HG03064 (cell line): Measurements from ENCODE around the gene EP400.

Source experiments
- ATAC-seq: cut with Tn5 transposase; IDR thresholded peaks from one replicate; pipeline ENCODE4 v1.9.1; 2021; ENCODE audit warnings: low read depth; ENCODE audit not compliant: unreplicated experiment

Gene EP400

DNA sequence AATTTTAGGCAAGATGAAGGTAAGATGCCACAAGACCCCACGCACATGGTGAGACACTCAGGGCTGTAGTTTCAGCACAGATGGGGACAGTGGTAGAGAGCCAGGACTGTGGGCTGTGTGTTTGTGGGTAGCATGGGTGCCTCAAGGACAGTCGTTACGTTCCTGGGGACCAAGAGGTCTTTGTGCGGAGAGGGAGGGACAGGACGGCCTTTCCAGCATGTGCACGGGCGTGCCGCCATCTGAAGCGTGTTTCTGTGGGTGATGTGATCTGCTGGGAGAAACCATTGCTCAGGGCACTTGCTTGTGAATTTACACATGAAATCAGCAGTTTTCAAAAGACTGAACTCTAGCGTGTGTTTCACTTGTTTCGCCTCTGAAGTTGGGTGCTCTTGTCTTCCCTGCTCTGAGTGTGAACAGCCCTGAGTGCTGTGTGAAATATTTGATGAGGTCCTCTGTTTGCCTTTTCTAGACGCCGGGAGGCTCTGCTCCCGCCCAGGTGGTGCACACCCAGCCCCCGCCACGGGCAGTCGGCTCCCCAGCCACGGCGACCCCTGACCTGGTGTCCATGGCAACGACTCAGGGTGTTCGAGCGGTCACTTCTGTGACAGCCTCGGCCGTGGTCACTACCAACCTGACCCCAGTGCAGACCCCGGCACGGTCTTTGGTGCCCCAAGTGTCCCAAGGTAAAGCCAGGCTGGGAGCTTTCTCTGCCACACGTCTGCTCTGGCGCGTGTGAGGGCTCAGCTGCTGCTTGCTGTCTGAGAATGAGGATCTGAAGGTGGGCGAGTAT, 112.1 kb downstream of the EP400 start:
- no peak for ATAC-seq

DNA sequence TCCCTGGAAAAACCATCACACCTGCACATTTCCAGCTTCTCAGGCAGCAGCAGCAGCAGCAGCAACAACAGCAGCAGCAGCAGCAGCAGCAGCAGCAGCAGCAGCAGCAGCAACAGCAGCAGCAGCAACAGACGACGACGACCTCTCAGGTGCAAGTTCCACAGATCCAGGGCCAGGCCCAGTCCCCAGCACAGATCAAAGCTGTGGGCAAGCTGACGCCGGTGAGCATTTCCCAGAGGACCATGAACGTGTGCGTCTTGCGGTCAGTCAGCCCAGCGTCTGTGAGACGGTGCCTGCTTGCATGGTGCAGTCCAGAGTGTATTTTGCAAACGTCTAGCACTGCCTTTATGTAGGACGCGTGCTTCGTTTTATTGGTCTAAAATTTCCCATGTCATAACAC, 112.7 kb downstream of the EP400 start:
- no peak for ATAC-seq

DNA sequence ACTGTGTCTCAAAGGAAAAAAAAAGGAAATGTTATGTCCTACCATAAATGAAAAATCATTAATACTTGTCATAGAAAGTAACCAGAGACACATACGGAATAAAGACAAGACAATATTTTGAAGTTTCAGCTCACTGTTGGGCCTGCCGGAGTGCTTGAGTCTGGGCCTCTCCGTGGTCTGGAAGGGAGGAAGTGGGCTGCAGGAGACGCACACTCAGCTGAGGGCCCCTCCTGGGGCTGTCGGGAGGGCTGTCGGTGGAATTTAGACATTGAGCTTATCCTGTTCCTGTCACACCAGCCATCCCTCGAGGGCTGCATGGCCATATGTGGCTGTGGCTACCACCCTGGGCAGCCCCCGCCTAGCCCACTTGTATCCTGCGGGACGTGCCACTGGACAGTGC, 113.7 kb downstream of the EP400 start:
- no peak for ATAC-seq

DNA sequence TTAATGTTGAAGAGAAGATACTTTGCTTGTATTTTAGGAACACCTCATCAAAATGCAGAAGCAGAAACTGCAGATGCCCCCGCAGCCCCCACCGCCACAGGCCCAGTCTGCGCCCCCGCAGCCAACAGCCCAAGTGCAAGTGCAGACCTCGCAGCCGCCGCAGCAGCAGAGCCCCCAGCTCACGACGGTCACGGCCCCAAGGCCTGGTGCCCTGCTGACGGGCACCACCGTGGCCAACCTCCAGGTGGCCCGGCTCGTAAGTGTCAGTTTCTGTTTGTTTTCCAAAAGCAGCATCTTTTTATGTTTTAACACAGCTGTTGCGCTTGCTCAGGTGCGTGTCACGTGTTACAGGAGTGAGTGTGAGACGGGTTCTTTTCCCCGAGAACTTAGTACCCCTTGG, 114.9 kb downstream of the EP400 start:
- no peak for ATAC-seq

DNA sequence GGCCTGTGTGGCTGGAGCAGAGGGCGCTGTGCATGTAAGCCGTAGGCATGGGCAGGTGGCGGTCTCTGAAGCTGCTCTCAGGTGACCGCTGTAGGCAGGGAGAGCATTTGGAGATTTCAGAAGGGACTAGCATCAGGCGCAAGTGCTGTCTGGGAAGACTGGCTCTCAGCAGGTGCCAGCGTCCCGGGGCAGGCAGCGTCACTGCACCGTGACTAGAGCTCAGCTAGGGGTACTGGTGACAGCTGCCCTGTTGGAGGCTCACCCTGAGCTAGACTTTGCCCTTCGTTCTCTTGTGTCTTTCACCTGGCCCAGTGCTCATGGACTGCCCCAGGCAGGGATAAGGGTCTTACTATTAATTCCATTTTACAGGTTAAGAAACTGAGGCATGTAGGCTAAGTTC, 115.5 kb downstream of the EP400 start:
- ATAC-seq: no peak

DNA sequence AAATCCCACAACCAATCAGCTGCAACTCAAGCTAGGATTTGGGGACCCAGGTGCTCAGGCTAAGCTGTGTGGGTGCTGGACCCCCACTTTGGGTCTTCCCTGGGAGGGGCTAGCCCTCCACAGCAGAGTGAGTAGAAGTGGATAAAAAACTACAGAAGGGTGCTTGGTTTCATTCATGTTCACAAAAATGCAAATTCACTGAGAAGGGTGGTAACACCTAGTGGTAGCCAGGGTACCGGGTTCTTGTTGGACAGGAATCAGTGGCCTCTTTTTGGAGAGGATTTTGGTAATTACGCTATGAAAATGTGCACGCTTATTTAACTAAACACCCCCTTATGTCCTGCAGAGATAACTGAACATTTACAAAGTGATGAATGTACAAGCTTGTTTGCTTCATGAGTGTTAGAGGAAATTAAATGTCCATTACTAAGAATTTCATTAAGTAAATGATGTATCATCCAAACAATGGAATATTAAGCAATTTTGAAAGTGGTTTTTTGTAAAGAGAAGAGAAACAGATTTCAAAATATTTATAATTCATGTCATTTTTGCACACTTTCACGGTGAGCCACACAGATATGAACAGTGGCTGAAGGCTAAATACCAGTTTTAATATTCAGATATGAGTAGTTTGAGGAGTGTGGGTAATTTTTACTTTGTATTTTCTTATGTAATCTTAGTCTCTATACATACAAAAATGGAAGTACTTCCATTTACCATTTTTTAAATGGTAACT, 116.0 kb downstream of the EP400 start:
- ATAC-seq: peak; percentile 8

DNA sequence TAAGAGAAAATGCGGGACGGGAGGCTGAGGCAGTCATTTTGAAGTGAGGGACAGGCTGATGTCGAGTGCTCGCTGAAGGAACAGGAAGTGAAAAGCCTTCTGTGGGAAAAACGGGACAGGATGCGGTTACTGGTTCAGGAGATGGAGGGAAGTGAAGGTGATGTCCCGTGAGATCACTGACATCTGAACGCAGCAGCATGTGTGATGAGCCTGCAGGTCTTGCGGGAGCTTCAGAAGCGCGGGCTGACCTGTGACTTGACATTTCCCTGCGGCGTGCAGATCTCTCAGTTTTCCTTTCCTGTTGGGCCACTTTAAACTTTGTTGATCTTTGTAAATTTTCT, 116.6 kb downstream of the EP400 start:
- peak; percentile 39 for ATAC-seq

DNA sequence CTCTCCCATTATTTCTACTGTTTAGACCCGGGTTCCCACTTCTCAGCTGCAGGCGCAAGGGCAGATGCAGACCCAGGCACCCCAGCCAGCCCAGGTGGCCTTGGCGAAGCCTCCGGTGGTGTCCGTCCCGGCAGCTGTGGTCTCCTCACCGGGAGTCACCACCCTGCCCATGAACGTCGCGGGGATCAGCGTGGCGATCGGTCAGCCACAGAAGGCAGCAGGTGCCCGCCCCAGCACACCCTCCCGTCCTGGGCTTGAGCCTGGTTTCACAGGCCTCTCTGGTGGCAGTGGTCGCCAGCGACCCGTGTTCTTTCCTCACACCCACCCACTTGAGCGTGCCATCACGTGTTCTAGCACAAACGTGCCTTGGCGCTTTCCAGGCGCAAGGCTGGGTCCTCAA, 117.0 kb downstream of the EP400 start:
- ATAC-seq: no peak

DNA sequence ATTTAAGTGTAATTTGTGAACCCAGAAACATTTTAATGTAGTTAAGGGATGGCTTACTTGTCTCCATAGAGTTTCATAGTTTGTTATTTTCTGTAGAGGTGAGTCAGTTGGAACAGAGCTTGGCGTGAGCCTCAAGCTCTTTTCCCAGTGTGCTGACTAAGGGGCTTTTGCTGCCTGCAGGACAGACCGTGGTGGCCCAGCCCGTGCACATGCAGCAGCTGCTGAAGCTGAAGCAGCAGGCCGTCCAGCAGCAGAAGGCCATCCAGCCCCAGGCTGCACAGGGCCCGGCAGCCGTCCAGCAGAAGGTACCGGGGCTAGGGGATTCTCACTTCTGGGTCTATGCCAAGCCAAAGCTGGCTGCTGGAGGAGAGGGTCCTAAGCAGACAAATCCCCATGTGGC, 117.4 kb downstream of the EP400 start:
- ATAC-seq: no peak

DNA sequence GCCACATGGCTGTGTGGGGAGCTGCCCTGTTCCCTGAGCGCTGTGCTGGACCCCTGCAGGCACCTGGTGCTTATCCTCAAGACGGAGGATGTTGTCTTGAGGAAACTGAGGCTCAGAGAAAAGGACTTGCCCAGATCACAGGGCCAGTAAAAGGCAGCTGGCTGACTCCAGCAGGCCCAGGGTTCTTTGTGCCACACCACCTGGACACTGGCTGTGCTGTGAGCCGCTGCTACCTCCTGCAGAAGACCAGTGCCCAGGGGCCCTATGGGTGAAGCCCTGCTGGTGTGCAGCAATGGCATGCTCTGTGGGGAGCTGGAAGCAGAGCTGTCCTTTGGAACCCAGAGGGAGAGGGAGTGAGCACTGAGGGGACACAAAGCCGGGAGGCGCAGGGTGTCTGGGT, 118.5 kb downstream of the EP400 start:
- ATAC-seq: no peak

DNA sequence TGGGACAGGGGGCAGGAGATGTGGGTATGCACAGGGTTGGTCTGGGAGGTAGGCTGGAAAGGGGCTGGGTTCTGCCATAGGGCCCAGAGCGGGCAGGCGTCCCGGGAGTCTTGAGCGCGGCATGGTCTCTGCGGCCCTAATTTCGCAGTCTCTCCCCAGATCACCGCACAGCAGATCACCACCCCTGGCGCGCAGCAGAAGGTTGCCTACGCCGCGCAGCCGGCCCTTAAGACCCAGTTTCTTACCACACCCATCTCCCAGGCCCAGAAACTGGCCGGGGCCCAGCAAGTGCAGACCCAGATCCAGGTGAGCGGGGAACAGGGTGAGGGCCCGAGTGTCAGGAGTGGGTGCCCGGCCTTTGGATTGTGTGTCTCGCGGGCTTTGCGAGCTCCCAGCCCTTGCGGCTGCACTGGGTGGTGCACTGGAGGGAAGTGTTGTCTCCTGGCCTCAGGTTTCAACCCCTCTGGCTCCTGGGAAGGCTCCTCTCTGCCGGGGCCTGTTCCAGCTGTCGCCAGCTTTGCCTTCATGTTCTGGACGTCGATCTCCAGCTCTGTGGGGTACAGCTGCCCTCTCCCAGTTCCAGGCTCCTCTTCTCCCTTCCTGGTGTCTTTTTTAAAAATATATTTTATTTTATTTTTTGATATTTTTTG, 119.7 kb downstream of the EP400 start:
- no peak for ATAC-seq

DNA sequence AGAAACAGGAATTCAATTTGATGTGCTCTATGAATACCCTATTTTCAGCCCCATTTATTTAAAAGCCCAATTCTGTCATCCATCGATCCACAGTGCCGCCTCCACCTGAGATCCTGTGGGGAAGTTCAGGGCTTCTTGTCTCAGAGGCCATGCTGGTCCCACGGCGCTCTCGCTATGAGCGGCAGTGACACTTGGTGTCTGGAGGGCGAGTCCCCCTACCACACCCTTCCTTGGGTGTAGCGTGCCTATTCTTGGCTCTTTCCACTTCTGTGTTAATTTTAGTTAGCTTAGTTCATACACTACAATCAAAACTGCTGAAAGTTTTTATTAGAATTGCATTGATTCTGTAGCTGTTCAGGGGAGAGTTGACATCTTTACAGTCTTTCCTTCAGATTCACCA, 120.6 kb downstream of the EP400 start:
- ATAC-seq: no peak

DNA sequence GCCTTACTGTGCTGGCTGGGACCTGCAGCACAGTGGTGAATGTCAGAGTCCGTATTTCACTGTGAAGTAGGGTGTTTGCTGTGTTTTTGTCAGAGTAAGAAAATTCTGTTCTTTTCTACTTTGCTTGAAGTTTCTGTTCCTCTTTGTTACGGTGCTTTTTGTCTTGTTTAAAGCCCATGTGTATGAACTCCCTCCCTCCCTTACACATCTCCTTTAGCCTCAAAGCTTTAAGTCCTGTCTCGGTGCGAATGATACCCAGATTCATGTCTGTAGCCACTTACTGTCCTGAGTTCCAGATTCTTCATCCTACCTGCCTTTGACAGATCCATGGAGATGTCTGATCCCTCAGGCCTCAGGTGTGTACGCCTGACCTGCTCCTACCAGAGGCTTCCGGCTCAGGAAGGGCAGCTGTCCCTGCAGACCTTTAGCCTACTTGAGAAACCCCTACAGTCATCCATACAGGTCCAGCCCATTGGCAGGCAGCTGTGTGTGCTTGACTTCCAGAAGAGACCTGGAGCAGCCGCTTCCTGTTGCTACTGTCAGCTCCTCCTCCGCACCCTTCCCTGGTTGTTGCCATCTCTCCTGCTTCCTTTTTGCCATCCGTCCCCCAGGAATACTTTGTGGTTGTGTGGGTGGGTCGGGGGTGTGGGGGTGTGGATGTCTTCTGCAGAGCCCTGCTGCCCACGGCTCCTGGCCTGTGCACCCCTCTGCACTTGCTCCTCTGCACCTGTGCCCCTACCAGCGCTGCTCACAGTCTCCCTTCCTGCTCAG, 121.5 kb downstream of the EP400 start:
- ATAC-seq: peak; percentile 75

DNA sequence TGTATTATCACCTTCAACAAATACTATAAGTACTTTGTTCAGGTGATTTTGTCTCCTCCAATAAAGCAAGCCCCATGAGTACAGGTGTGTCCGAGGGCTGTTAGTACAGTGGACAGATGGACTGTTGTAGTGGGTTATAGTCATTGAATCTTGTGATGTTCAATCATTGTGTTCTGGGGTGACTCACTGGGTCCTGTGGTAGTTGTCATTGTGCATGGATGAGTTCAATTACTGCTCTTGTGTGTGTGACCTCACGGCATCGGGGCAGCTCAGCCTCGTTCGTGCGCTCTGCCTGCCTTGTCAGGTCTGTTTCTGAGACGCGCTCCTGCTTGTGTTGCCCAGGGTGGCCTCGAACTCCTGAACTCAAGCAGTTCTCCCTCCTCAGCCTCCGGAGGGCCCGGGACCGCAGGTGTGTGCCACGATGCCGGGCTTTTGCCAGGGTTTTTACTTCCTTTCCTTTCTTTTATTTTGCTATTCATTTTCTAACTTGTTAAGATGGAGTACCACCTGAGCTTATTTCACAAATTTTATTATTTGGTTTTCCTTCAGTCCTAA, 122.2 kb downstream of the EP400 start:
- no peak for ATAC-seq

DNA sequence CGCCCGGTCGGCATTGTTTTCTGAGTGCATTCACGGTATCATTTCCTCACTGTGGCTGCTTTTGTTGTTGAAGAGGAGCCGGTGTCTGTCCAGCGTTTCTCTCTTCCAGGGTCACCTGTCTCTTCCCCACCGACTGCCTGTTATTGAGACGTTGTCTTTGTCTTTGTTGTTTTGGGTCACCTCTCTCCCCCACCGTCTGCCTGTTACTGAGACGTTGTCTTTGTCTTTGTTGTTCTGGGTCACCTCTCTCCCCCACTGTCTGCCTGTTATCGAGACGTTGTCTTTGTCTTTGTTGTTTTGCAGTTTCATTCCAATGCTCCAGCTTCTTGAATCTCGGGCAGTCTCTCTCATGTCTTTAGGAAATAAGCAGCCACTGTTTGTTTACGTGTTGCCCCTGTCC, 124.5 kb downstream of the EP400 start:
- no peak for ATAC-seq

DNA sequence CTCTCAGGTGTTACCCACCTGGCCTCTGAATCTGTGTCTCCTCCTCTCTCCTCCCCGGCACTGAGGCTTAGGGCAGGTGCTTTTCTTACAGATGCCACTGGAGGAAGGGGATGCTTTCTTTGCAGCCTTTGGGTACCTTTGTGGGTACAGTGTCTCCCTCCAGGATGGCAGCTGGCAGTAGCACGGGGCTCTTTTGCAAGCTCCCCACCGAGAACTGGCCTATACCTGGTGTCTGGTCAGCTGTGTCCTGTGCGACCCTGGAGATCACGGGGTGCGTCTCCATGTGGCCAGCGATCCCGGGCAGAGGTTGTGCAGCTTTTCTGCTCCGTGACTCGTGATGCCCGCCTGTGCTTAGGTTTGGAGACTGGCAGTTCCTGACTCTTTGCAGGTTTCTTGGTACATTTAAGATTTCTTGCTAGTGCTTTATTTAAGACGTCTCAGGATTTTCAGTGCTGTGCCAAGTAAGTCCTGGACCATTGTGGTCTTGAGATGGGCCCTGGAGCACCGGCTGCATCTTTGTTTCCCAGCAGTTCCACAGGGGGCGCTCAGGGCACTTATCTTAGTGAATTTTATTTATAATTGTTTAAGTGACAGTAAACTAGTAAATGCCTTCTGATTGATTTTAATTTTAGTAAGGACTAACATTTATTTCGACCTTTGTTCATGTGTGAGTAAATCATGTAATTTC, 125.4 kb downstream of the EP400 start:
- ATAC-seq: no peak

DNA sequence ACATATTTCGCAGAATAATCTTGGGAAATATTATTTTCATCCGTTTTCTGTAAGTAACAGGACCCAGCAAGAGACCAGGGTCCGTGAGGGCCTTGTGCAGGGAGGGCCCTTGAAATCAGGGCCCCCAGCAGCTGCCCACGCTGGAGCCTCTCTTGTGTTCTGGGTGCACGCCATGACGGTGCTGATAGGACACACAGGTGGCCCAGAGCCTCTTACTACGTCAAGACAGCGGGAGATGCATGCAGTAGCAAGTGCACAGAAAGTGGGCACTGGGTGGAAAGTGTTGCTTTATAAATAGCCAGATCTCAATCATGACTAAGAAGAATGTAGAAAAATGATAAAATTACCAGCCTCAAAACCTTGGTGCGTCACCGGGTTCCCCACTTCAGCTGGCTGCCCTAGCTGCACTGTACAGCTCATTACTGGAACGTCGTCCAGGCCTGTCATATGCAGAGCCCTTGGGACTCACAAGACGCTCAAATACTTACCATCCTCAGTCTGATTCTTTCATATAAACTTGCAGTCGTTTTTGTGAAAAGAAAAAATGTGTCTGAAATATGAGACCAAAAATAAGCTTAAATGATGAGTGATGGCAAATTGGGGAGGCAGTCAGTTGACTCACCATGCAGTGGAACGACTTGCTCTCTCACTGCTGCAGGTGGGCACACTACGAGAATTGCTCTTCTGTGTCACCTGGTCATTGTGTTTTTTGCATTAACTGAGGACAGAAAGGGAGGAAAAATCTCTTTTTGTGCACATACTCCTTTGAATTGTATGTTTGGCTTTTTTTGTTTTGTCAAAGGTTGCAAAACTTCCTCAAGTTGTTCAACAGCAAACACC, 126.2 kb downstream of the EP400 start:
- no peak for ATAC-seq

DNA sequence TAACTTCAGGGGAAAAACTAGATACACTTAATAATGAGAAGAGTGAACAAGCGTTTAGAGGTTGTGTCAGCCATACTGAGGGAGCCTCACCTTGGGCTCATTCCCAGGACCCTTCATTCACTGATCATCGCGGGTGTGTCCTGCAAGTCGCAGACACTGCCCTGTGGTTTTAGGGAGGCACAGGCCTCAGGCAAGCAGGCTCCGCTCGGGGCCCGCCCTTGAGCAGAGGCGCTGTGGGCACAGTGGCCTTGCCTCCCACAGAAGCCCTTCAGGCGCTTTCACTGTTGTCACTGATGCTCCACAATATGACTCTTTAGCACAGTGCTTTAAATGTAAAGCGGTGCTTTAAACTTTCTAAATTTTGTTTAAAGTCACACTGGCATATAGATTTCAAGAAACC, 127.0 kb downstream of the EP400 start:
- ATAC-seq: no peak

DNA sequence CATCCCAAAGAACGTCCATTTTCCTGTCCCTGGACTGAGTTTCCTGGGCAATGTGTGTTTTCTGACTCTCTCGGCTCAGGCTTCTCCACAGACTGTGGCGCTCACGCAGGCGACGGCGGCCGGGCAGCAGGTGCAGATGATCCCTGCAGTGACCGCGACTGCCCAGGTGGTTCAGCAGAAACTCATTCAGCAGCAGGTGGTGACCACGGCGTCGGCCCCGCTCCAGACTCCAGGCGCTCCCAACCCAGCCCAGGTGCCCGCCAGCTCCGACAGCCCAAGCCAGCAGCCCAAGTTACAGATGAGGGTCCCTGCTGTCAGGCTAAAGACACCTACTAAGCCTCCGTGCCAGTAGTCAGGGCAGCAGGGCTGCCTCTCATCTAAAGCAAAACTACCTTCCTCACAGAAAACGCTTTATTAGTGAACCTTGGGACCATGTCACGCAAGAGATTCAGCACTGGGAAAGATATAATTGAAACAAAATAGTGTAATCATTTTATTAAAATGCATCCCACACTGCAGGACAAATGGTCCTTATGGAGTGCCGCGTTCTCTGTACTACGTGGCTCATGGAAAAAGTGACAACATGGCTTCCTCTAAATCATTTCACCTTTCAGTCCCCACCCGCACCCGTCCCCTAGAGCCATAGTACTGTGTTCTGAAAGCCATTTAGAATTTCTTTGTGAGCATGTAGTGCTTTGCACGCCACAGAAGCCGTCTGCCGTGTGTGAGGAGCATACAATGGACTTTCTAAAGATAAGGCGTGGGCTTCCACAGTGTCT, 127.8 kb downstream of the EP400 start:
- no peak for ATAC-seq
